Thyroid gland (tissue), 4 donors: ENCODE data around the gene AFG3L2. TPM values are rescaled to one million over a fixed set of nuclear protein-coding genes. Genes with fewer than 3 reads are reported as not detected.

ENCODE experiments used
- DNase-seq, 2 donors: peaks; one replicate each; pipeline ENCODE4 v3.0.0-alpha.2; 2019
- H3K27ac ChIP-seq, 3 donors: fragments of 200-600 bp; sonication (generic); 1 replicate in 2 of 3; 2 replicates in 1 of 3; pipeline ENCODE4 v1.5.1; 2016 to 2019; ENCODE audit warnings: mild to moderate bottlenecking in 1 of 3, moderate library complexity in 1 of 3
- H3K27me3 ChIP-seq: fragments of 200-600 bp; sonication (generic); one replicate; pipeline ENCODE4 v1.5.1; 2019
- H3K36me3 ChIP-seq, 2 donors: fragments of 200-600 bp; sonication (generic); one replicate each; pipeline ENCODE4 v1.5.1; 2016 to 2019
- H3K4me1 ChIP-seq, 2 donors: fragments of 200-600 bp; sonication (generic); one replicate each; pipeline ENCODE4 v1.5.1; 2017 to 2019
- H3K4me3 ChIP-seq, 3 donors: fragments of 200-600 bp; sonication (generic); replicated peaks in 1 of 3; 1 replicate in 2 of 3; 2 replicates in 1 of 3; pipeline ENCODE4 v1.5.1; 2016; ENCODE audit warnings: mild to moderate bottlenecking in 1 of 3
- H3K9me3 ChIP-seq: fragments of 200-600 bp; sonication (generic); one replicate; pipeline ENCODE4 v1.5.1; 2017
- POLR2A ChIP-seq, 2 donors: fragments of 450-650 bp; IDR thresholded peaks; one replicate each; pipeline ENCODE4 v1.6.1; 2017; ENCODE audit warnings: antibody characterized with exemption in 2 of 2, mild to moderate bottlenecking in 2 of 2, moderate library complexity in 1 of 2
- WGBS, 2 donors: methylation state at CpG; one replicate each; pipeline ENCODE4 v1.1.5; 2017; 5-methylcytosine and 5-hydroxymethylcytosine counted together
- intact Hi-C: fragments of 100-400 bp; cut with DNase I; formaldehyde crosslinking; loops from one replicate; pipeline ENCODE4 v1.15.1; 2023
- total RNA-seq, 4 donors: library from RNA; depleted of rRNA; stranded (reverse); fragments of >200 nt; gene quantifications; one replicate each; pipeline ENCODE4 v1.2.3, GENCODE V29; 2016
- TF ChIP-seq, protein P1 (sequence below), 6 experiments: fragments of 200-600 bp in 3 of 6; fragments of 450-650 bp in 3 of 6; sonication (generic) in 3 of 6; IDR thresholded peaks; one replicate each; pipeline ENCODE4 v1.5.1; 2016 to 2019; ENCODE audit warnings: antibody characterized with exemption in 6 of 6, mild to moderate bottlenecking in 2 of 6, inconsistent platforms in 1 of 6, moderate library complexity in 1 of 6

AFG3L2 gene
- total RNA-seq, 4 donors from 2014 or later: 60.9 to 92.4 (median 84.7) TPM

DNA sequence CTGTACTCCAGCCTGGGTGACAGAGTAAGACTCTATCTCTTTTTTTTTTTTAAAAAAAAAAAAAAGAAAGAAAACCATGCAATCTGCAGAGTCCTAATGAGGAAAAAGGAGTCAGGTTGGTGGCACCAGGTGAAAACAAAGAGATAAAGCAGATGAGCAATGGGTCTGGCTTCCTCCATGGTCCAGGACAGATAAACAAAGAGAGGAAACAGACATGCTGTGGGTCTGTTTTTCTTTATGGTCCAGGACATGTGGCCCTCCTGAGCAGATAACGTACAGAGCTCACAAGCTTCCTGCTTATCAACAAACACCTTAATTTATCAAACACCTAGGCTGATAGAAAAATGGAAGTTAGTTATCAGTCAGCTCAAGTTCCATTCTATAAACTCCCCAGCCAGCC, 93.4 kb downstream of the AFG3L2 start:
- Histone ChIP-seq H3K9me3 (no peaks in the 10 kb centered on the region), H3K36me3 (no peaks in the 10 kb centered on the region), H3K27me3 (no peaks in the 10 kb centered on the region), H3K27ac (no peak overlapping the region), H3K4me3 (no peak overlapping the region), H3K4me1 (peaks cover 16 to 17% of the 10 kb centered on the region in 2 donors)
- intact Hi-C loops: no loop called here
- no peak for DNase-seq
- TF ChIP-seq, protein P1, sequence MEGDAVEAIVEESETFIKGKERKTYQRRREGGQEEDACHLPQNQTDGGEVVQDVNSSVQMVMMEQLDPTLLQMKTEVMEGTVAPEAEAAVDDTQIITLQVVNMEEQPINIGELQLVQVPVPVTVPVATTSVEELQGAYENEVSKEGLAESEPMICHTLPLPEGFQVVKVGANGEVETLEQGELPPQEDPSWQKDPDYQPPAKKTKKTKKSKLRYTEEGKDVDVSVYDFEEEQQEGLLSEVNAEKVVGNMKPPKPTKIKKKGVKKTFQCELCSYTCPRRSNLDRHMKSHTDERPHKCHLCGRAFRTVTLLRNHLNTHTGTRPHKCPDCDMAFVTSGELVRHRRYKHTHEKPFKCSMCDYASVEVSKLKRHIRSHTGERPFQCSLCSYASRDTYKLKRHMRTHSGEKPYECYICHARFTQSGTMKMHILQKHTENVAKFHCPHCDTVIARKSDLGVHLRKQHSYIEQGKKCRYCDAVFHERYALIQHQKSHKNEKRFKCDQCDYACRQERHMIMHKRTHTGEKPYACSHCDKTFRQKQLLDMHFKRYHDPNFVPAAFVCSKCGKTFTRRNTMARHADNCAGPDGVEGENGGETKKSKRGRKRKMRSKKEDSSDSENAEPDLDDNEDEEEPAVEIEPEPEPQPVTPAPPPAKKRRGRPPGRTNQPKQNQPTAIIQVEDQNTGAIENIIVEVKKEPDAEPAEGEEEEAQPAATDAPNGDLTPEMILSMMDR (IDR thresholded peaks at IDR 0.05): no peak
- TF ChIP-seq POLR2A (IDR thresholded peaks at IDR 0.05): no peak
- 86 to 88% methylated on average over 1 of the region's 1 CpG for WGBS, 2 donors

DNA sequence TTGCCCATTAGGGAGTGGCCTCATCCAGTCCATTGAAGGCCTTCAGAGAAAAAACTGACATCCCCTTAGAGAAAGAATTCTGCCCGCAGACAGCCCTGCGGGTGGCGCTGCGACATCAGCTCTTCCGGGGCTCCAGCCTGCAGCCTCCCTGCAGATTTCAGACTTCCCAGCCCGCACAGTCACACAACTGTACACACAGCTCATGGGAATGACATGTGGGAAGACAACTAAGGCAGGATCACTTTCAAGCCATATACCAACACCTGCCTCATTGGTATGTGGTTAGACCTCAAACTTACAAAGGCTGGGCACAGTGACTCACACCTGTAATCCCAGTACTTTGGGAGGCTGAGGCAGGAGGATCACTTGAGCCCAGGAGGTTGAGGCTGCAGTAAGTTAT, 93.8 kb downstream of the AFG3L2 start:
- Histone ChIP-seq H3K9me3 (no peaks in the 10 kb centered on the region), H3K27me3 (no peaks in the 10 kb centered on the region), H3K4me3 (no peak overlapping the region), H3K27ac (no peak overlapping the region), H3K36me3 (no peaks in the 10 kb centered on the region), H3K4me1 (peaks cover 16 to 17% of the 10 kb centered on the region in 2 donors)
- 63 to 72% methylated on average over 6 of the region's 6 CpGs for WGBS, 2 donors
- no peak for DNase-seq
- no peak for TF ChIP-seq POLR2A (IDR thresholded peaks at IDR 0.05)
- TF ChIP-seq, protein P1 (IDR thresholded peaks at IDR 0.05): no peak
- intact Hi-C loops: no loop called here

DNA sequence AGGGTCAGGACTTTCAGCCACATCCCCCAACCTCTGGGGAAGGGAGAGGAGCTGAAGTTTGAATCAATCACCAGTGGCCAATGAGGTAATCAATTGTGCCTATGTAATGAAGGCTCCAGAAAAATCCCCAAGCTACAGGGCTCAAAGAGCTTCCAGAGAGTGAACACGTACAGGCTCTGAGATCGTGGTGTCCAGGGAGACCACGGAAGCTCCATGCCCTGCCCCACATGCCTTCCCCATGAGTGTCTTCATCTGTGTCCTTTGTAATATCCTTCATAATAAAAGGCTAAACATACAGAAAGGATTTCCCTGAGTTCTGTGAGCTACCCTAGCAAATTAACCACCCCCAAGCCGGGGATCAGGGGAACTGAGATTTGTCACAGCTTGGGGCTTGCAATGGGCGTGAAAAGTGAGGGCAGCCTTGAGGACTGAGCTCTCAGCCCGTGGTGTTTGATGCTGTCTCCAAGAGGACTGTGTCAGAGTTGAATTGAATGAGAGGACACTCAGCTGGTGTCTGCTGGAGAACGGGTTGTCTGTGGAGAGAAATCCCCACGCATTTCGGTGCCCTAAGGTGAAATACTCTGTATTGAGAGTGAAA, 94.5 kb downstream of the AFG3L2 start:
- no peak overlapping the region for H3K4me3 ChIP-seq
- peaks cover 14 to 20% of the 10 kb centered on the region in 2 donors for H3K4me1 ChIP-seq
- DNase-seq: no peak
- H3K27ac ChIP-seq: no peak overlapping the region
- no peaks in the 10 kb centered on the region for H3K27me3 ChIP-seq
- intact Hi-C loops: no loop called here
- 82 to 90% methylated on average over 9 of the region's 9 CpGs for WGBS, 2 donors
- no peak for TF ChIP-seq POLR2A (IDR thresholded peaks at IDR 0.05)
- TF ChIP-seq, protein P1 (IDR thresholded peaks at IDR 0.05): no peak
- no peaks in the 10 kb centered on the region for H3K36me3 ChIP-seq
- no peaks in the 10 kb centered on the region for H3K9me3 ChIP-seq

DNA sequence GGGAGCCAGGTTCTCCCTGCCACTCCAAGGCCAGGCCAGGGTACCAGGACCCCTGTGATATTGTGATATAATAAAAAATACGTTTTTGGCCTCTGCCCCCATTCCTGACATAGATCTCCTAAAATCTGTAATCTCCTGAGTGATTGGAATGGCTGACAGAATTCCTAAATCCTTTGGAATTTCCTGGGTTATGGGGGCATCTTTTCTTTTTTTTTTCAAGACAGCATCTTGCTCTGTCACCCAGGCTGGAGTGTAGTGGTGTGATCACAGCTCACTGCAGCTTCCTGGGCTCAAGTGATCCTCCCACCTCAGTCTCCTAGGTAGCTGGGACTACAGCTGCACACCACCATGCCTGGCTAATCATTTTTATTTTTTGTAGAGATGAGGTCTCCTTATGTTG, 95.2 kb downstream of the AFG3L2 start:
- TF ChIP-seq, protein P1 (IDR thresholded peaks at IDR 0.05): no peak
- TF ChIP-seq POLR2A (IDR thresholded peaks at IDR 0.05): no peak
- Histone ChIP-seq H3K4me1 (peaks cover 14 to 20% of the 10 kb centered on the region in 2 donors), H3K4me3 (no peak overlapping the region), H3K27me3 (no peaks in the 10 kb centered on the region), H3K9me3 (no peaks in the 10 kb centered on the region), H3K36me3 (no peaks in the 10 kb centered on the region), H3K27ac (no peak overlapping the region)
- no peak for DNase-seq
- intact Hi-C loops: no loop called here
- WGBS, 2 donors: 74 to 79% methylated on average over 1 of the region's 1 CpG

DNA sequence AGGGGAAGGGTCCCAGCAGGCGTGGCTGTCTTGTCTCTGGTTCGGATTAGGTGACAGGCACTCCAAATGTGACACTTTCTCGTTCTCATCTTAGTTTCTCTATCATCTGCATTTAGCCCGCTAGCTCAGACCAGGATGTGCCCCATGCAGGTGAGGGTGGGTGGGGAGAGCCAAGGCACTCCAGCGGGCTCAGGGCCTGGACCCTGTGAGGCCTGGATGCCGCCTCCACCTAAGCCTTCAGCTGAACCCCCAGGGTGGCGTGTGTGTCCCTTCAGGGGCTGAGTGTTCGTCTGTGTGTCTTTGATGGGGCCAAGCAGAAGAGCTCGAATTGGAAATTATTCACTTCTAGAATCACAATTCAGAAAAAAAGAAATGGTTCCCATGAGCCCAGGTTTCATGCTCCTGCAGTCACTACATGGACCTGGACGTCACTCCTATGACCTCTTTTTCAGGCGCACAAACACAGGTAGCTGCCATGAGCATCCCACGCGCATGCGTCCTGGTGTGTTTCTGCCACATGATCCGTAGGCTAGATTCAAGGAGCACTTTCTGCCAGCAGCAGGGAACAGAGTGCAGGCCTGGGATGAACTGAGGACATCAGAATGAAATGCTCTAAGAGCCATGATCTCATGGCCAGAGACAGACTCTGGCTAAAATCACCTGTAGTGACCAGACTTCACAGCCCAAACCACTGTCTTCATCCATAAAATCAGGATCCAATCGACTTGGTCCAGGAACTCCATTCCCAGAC, 97.1 kb downstream of the AFG3L2 start:
- Histone ChIP-seq H3K27me3 (no peaks in the 10 kb centered on the region), H3K36me3 (no peaks in the 10 kb centered on the region), H3K9me3 (no peaks in the 10 kb centered on the region), H3K4me3 (no peak overlapping the region), H3K4me1 (peaks cover 14 to 20% of the 10 kb centered on the region in 2 donors), H3K27ac (peak overlapping the region; percentile 90 to 99 (median 92))
- intact Hi-C loops: no loop called here
- WGBS, 2 donors: 93 to 95% methylated on average over 16 of the region's 16 CpGs
- TF ChIP-seq, protein P1 (IDR thresholded peaks at IDR 0.05): no peak
- no peak for TF ChIP-seq POLR2A (IDR thresholded peaks at IDR 0.05)
- no peak for DNase-seq
